GM15510 (cell line): ENCODE results near the gene ARID1B.

Source experiments
- POLR2A ChIP-seq: IDR thresholded peaks from 3 replicates; pipeline ENCODE4 v1.6.1; 2011; ENCODE audit warnings: borderline replicate concordance; ENCODE audit not compliant: insufficient read length; ENCODE audit errors: extremely low read depth

The ARID1B gene

DNA sequence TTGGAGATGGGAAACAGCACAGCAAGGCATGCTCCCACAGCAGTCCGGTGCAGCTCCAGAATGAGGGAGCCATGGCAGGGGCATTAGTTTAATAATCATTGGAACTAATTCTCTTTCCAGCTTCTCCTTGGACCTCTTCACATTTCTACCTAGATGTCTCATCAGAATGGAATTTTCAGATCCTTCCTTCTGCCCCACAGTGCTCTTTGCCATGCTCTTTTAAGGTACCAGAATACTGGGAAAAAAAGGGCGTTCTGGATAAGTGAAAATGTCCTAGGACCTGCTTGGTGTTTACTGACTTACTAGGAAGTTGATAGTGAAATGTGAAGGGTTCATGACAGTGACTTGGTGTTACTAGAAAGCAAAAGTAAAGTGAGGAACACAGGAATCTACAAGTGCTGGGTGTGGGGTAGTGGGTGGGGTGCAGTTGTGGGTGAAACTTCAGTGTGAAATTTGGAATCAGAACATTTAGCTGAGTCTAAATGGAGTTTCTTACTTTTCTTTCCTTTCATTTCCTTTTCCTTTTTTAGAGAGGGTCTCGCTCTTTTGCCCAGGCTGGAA is 207.1 kb downstream of the ARID1B start:
- no peak for TF ChIP-seq POLR2A

- no peak for TF ChIP-seq POLR2A
Observed at GRCh38 chr6:156985309-156985708, 208.1 kb downstream of the ARID1B start.

DNA sequence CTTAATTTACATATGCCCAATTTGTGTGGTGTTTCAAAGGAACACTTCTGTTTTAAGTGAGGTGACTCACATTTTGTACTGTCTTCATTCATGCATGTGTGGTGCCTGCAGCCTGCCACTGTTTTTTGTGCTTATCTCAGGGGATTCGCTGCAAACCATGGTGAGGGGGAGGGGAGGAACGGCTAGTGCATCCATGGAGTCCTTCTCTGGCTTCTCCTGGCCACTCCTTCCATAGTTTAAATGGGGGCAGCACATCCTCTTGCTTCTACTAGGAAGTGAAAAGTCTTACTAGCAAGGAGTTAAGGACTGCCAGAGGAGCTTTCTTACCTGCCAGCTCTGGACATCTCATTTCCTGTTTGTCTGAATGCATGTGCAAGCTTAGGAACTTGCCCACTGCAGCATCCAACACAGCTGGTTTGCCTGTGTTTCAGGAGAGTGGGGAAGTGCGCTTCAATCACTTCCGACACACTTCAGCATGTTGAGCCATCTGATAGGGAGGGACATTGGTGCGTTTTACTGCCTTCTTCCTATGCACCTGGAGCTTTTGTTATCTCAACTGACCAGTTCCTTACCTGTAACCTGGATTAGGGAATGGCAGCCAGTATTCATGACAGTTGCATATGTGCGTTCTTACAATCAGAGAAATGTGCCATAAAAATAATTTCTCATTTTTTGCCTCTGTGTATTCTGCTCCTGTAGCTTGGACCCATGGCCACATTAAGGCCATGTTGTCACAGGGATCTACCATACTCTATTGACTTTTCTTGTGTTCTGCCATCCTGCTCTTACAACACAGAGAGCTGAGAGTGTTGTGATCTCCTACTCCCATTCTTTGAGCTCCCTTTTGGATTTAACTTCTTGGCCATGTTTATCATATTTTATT is 211.3 kb downstream of the ARID1B start:
- no peak for TF ChIP-seq POLR2A

DNA sequence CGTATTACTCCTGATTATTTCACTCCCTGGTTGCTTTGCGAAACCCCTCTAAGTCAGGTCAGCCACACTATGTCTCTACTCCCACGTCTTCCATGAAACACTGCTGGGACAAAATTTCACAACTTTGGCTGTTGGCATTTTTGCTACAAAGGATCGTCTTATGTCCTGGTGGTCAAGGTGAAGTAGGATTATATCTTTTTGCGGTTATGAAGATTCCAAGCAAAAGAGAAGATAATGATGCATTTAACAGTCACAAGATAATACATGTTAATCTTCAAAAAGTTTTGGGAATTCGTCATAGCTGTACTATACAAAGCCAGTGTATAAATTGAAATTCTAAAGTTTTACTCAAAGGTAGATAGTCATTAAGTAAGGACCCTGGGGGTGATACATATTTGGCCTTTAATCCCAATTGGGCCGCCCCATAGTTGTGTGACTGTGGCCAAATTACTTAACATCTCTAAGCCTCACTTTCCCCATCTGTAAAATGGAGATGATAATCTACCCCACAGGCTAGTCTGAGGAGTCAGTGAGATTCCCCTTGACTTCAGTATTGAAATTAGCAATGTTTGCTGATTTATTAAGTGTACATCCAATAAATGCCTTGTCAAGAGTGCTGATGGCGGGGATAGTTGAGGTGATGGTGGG is 212.1 kb downstream of the ARID1B start:
- TF ChIP-seq POLR2A = no peak

DNA sequence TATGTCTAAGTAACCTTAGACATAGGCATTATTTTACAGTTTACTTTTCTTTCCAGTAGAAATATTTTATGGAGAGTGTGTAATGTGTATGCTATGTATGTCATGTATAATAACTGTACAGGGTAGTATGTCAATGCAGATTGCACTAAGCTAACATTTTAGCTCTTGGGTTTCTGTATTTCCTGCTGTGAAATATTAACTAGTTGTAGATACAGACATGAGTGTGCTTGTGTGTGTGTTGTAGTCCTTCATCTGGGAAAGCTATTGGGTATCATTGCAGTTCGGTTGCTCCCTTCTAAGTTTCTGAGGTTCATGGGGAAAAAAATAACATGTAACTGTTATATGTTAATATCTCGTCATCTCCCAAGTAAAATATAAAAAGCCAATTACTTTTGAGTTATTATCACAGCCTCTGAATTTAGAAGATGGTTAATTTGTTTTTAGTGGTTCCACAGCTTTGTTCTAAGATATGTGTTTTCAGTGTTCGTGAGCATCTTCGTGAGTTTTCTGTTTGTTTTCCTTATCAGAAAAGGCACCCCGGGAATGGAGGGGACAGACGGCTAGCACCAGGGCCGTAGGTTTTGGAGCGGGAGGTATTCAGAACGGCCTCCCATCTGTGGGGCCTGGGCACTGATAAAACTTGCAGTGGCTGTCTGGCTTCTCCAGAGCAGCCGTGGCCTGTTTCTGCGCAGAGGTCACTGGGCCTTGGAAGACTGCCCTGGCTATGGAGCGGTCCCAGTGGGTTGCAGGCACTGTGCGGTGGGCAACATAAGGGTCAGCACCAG is 215.0 kb downstream of the ARID1B start:
- no peak for TF ChIP-seq POLR2A

DNA sequence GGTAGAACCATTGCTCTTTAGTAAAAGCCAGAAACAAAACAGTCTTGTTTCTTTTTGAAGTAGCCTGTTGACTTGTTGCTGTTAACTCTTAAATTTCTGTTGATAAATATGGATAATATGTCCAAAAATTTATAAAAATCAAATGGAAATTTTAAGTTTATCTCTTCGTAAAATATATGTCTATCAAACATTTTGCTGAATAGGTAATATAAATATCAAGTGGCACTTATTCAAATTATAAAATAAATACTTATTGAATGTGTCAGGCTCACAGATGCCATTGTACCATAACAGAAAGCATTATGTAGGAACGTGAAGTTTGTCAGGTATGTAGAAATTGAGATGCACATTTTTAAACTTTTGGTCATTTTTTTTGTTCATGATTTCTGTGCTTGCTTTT is 216.5 kb downstream of the ARID1B start:
- TF ChIP-seq POLR2A = no peak

- no peak for TF ChIP-seq POLR2A
Observed at GRCh38 chr6:156994215-156995076, 217.3 kb downstream of the ARID1B start.

DNA sequence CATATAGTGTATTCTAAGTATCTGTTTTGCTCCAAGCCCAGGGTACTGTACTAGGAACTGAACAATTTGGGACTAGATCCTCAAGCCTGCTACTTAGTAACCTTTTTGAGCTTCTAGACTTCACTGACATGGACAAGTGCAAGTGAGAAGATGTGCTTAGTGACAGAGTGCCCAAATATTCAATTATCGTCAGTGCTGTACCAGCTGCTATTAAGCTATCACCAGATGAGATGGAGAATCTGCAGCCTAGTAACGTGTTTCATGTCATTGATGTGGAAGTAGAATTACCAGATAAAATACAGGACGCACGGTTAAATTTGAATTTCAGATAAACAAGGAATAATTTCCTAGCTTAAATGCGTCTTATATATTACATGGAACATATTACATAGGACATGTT is 218.3 kb downstream of the ARID1B start:
- TF ChIP-seq POLR2A = no peak

DNA sequence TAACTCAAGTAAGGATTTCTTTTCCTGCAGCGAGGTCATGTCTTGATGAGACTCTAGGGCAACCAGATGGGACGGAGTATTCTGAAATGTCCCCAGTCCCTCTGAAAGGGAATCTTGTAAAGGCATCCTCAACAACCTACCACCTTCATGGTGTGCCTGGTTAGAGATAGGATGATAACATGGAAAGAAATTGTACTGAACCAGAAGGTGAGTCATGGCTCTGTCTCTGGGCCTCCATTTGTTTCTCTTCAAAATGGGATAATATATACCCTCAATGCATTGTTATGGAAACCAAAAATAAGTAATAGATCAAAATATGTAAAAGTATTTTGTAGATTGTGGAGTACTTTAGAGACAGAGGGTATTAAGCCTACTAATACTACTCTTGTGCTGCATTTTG is 219.1 kb downstream of the ARID1B start:
- no peak for TF ChIP-seq POLR2A

- TF ChIP-seq POLR2A = no peak
Observed at GRCh38 chr6:156998794-156999330, 221.7 kb downstream of the ARID1B start.

DNA sequence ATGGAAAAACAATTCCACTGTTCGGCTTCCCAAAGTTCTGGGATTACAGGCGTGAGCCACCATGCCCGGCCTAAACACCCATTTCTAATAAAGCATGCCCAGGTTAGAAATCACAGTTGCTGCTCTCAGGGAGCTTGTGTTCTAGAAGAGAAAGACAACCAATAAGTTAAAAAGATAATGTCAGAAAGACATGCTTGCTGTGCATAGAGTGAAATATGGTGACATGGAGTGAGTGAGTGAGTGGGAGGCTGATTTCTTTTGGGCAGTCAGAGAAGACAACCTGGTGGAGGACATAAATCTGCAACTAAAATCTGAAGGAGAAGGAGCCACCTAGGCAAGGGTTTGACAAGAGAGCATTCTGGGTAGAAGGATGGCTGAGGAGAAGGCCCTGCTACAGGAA is 222.6 kb downstream of the ARID1B start:
- TF ChIP-seq POLR2A = no peak

DNA sequence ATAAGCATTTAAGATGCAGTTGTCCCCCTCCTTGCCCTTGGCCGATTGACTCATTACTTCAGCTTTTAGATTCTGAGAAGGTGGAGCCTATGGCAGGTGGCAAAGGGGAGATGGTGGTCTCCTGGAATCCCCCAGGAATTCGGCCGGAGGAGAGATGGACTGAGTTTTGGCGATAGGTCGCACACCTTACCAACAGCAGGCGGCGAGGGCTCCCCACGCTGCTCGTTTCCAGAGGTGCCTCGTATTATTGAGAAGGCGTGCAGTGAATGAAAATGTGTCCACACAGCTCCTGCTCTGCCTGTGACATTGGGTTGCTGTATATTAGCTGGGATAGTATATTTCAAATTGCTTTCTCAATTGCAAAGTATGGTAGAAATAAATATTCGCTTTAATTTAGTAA is 224.5 kb downstream of the ARID1B start:
- TF ChIP-seq POLR2A = no peak

- TF ChIP-seq POLR2A = no peak
Observed at GRCh38 chr6:157002774-157003173, 225.6 kb downstream of the ARID1B start.

- no peak for TF ChIP-seq POLR2A
Observed at GRCh38 chr6:157005940-157006339, 228.8 kb downstream of the ARID1B start.

GRCh38 chr6:157008568-157008967 is 231.4 kb downstream of the ARID1B start:
- TF ChIP-seq POLR2A = no peak

DNA sequence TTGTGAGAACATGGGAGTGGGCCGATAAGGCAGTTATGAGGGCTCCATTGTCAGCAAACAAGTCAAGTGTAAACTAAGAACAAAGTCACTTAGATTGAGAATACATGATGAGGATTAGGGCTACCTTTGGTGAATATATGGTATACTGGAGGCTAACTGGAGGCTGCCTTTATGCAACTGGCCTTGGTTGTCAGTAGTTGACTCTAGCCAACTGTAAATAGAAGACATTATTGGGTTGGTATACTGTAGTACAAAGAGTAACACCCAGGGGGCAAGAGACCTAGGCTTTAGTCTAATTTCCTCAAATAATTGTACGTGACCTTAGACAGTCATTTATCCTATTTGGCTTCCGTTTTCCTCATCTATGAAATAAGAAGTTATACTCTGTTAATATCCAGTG is 235.2 kb downstream of the ARID1B start:
- TF ChIP-seq POLR2A = no peak
